ENCODE data around the gene DBF4B.
"Not testable (repeated sequence)": the region's sequence is repeated elsewhere in the genome, so short reads cannot be mapped to it uniquely, and the experiment has no call there.

The DBF4B gene

GRCh38 chr17:44749980-44750318 is 41.5 kb downstream of the DBF4B start:
- Histone ChIP-seq H3K4me1 (ENCODE audit: control insufficient read depth in 1 of 2, insufficient read depth in 2 of 2, low read length in 2 of 2) (no peaks in the 10 kb centered on the region), H3K4me3 (ENCODE audit: low read depth in 1 of 2, low read length in 2 of 2) (no peak overlapping the region), H3K27ac (ENCODE audit: low read depth, low read length) (no peak overlapping the region), H3K27me3 (ENCODE audit: control insufficient read depth in 1 of 2, insufficient read depth in 2 of 2, low read length in 2 of 2) (no peaks in the 10 kb centered on the region), H3K9me3 (ENCODE audit: control insufficient read depth in 1 of 2, low read length in 2 of 2) (no peaks in the 10 kb centered on the region), H3K36me3 (ENCODE audit: control insufficient read depth in 1 of 2, insufficient read depth in 2 of 2, low read length in 2 of 2) (peaks cover 0 to 10% of the 10 kb centered on the region in 2 donors), H3K9ac (ENCODE audit: low read depth in 1 of 2, low read length in 2 of 2) (no peak overlapping the region)

GRCh38 chr17:44751331-44751730 is 42.9 kb downstream of the DBF4B start:
- Histone ChIP-seq H3K9me3 (ENCODE audit: control insufficient read depth in 1 of 2, low read length in 2 of 2) (no peaks in the 10 kb centered on the region), H3K27ac (ENCODE audit: low read depth, low read length) (no peak overlapping the region), H3K4me1 (ENCODE audit: control insufficient read depth in 1 of 2, insufficient read depth in 2 of 2, low read length in 2 of 2) (no peaks in the 10 kb centered on the region), H3K9ac (ENCODE audit: low read depth in 1 of 2, low read length in 2 of 2) (no peak overlapping the region), H3K36me3 (ENCODE audit: control insufficient read depth in 1 of 2, insufficient read depth in 2 of 2, low read length in 2 of 2) (peaks cover 0 to 10% of the 10 kb centered on the region in 2 donors), H3K4me3 (ENCODE audit: low read depth in 1 of 2, low read length in 2 of 2) (no peak overlapping the region), H3K27me3 (ENCODE audit: control insufficient read depth in 1 of 2, insufficient read depth in 2 of 2, low read length in 2 of 2) (no peaks in the 10 kb centered on the region)

GRCh38 chr17:44751806-44752205 is 43.3 kb downstream of the DBF4B start:
- no peaks in the 10 kb centered on the region for H3K4me1 ChIP-seq (ENCODE audit: control insufficient read depth in 1 of 2, insufficient read depth in 2 of 2, low read length in 2 of 2)
- no peak overlapping the region for H3K27ac ChIP-seq (ENCODE audit: low read depth, low read length)
- no peak overlapping the region for H3K9ac ChIP-seq (ENCODE audit: low read depth in 1 of 2, low read length in 2 of 2)
- H3K36me3 ChIP-seq (ENCODE audit: control insufficient read depth in 1 of 2, insufficient read depth in 2 of 2, low read length in 2 of 2), result peaks cover 0 to 10% of the 10 kb centered on the region in 2 donors
- H3K9me3 ChIP-seq (ENCODE audit: control insufficient read depth in 1 of 2, low read length in 2 of 2), result no peaks in the 10 kb centered on the region
- H3K4me3 ChIP-seq (ENCODE audit: low read depth in 1 of 2, low read length in 2 of 2), result no peak overlapping the region
- no peaks in the 10 kb centered on the region for H3K27me3 ChIP-seq (ENCODE audit: control insufficient read depth in 1 of 2, insufficient read depth in 2 of 2, low read length in 2 of 2)

GRCh38 chr17:44752953-44753861 is 44.7 kb downstream of the DBF4B start:
- no peaks in the 10 kb centered on the region for H3K9me3 ChIP-seq (ENCODE audit: control insufficient read depth in 1 of 2, low read length in 2 of 2)
- H3K36me3 ChIP-seq (ENCODE audit: control insufficient read depth in 1 of 2, insufficient read depth in 2 of 2, low read length in 2 of 2), result peaks cover 0 to 3% of the 10 kb centered on the region in 2 donors
- no peak overlapping the region for H3K4me3 ChIP-seq (ENCODE audit: low read depth in 1 of 2, low read length in 2 of 2)
- H3K27me3 ChIP-seq (ENCODE audit: control insufficient read depth in 1 of 2, insufficient read depth in 2 of 2, low read length in 2 of 2), result peaks cover 3 to 14% of the 10 kb centered on the region in 2 donors
- H3K4me1 ChIP-seq (ENCODE audit: control insufficient read depth in 1 of 2, insufficient read depth in 2 of 2, low read length in 2 of 2), result no peaks in the 10 kb centered on the region
- H3K27ac ChIP-seq (ENCODE audit: low read depth, low read length), result no peak overlapping the region
- no peak overlapping the region for H3K9ac ChIP-seq (ENCODE audit: low read depth in 1 of 2, low read length in 2 of 2)

GRCh38 chr17:44754276-44754675 is 45.8 kb downstream of the DBF4B start:
- H3K27me3 ChIP-seq (ENCODE audit: control insufficient read depth in 1 of 2, insufficient read depth in 2 of 2, low read length in 2 of 2), result peaks cover 4 to 18% of the 10 kb centered on the region in 2 donors
- H3K9me3 ChIP-seq (ENCODE audit: control insufficient read depth in 1 of 2, low read length in 2 of 2), result no peaks in the 10 kb centered on the region
- no peak overlapping the region for H3K9ac ChIP-seq (ENCODE audit: low read depth in 1 of 2, low read length in 2 of 2)
- H3K4me1 ChIP-seq (ENCODE audit: control insufficient read depth in 1 of 2, insufficient read depth in 2 of 2, low read length in 2 of 2), result peaks cover 0 to 1% of the 10 kb centered on the region in 2 donors
- no peaks in the 10 kb centered on the region for H3K36me3 ChIP-seq (ENCODE audit: control insufficient read depth in 1 of 2, insufficient read depth in 2 of 2, low read length in 2 of 2)
- H3K4me3 ChIP-seq (ENCODE audit: low read depth in 1 of 2, low read length in 2 of 2), result no peak overlapping the region
- H3K27ac ChIP-seq (ENCODE audit: low read depth, low read length), result no peak overlapping the region

GRCh38 chr17:44755180-44755579 is 46.7 kb downstream of the DBF4B start:
- not testable (repeated sequence) for H3K9me3 ChIP-seq (ENCODE audit: control insufficient read depth in 1 of 2, low read length in 2 of 2); H3K27ac ChIP-seq (ENCODE audit: low read depth, low read length); H3K9ac ChIP-seq (ENCODE audit: low read depth in 1 of 2, low read length in 2 of 2); H3K36me3 ChIP-seq (ENCODE audit: control insufficient read depth in 1 of 2, insufficient read depth in 2 of 2, low read length in 2 of 2); H3K4me3 ChIP-seq (ENCODE audit: low read depth in 1 of 2, low read length in 2 of 2); H3K4me1 ChIP-seq (ENCODE audit: control insufficient read depth in 1 of 2, insufficient read depth in 2 of 2, low read length in 2 of 2)
- peaks cover 13 to 27% of the 10 kb centered on the region in 2 donors for H3K27me3 ChIP-seq (ENCODE audit: control insufficient read depth in 1 of 2, insufficient read depth in 2 of 2, low read length in 2 of 2)

GRCh38 chr17:44757045-44757917 is 48.8 kb downstream of the DBF4B start:
- Histone ChIP-seq H3K36me3 (ENCODE audit: control insufficient read depth in 1 of 2, insufficient read depth in 2 of 2, low read length in 2 of 2) (no peaks in the 10 kb centered on the region), H3K4me1 (ENCODE audit: control insufficient read depth in 1 of 2, insufficient read depth in 2 of 2, low read length in 2 of 2) (peaks cover 0 to 5% of the 10 kb centered on the region in 2 donors), H3K27me3 (ENCODE audit: control insufficient read depth in 1 of 2, insufficient read depth in 2 of 2, low read length in 2 of 2) (peaks cover 20 to 40% of the 10 kb centered on the region in 2 donors), H3K9ac (ENCODE audit: low read depth in 1 of 2, low read length in 2 of 2) (no peak overlapping the region), H3K27ac (ENCODE audit: low read depth, low read length) (no peak overlapping the region), H3K9me3 (ENCODE audit: control insufficient read depth in 1 of 2, low read length in 2 of 2) (no peaks in the 10 kb centered on the region), H3K4me3 (ENCODE audit: low read depth in 1 of 2, low read length in 2 of 2) (no peak overlapping the region)

- H3K4me3 ChIP-seq (ENCODE audit: low read depth in 1 of 2, low read length in 2 of 2), result no peak overlapping the region
- H3K27me3 ChIP-seq (ENCODE audit: control insufficient read depth in 1 of 2, insufficient read depth in 2 of 2, low read length in 2 of 2), result peaks cover 20 to 40% of the 10 kb centered on the region in 2 donors
- H3K36me3 ChIP-seq (ENCODE audit: control insufficient read depth in 1 of 2, insufficient read depth in 2 of 2, low read length in 2 of 2), result no peaks in the 10 kb centered on the region
- no peak overlapping the region for H3K27ac ChIP-seq (ENCODE audit: low read depth, low read length)
- no peak overlapping the region for H3K9ac ChIP-seq (ENCODE audit: low read depth in 1 of 2, low read length in 2 of 2)
- H3K9me3 ChIP-seq (ENCODE audit: control insufficient read depth in 1 of 2, low read length in 2 of 2), result no peaks in the 10 kb centered on the region
- H3K4me1 ChIP-seq (ENCODE audit: control insufficient read depth in 1 of 2, insufficient read depth in 2 of 2, low read length in 2 of 2), result peaks cover 0 to 5% of the 10 kb centered on the region in 2 donors
Observed at GRCh38 chr17:44757918-44758413, 49.5 kb downstream of the DBF4B start.

- peaks cover 0 to 5% of the 10 kb centered on the region in 2 donors for H3K4me1 ChIP-seq (ENCODE audit: control insufficient read depth in 1 of 2, insufficient read depth in 2 of 2, low read length in 2 of 2)
- no peaks in the 10 kb centered on the region for H3K36me3 ChIP-seq (ENCODE audit: control insufficient read depth in 1 of 2, insufficient read depth in 2 of 2, low read length in 2 of 2)
- H3K27me3 ChIP-seq (ENCODE audit: control insufficient read depth in 1 of 2, insufficient read depth in 2 of 2, low read length in 2 of 2), result peaks cover 20 to 40% of the 10 kb centered on the region in 2 donors
- no peak within 1 kb of the TSS for H3K27ac ChIP-seq (ENCODE audit: low read depth, low read length)
- no peak within 1 kb of the TSS for H3K9ac ChIP-seq (ENCODE audit: low read depth in 1 of 2, low read length in 2 of 2)
- no peaks in the 10 kb centered on the region for H3K9me3 ChIP-seq (ENCODE audit: control insufficient read depth in 1 of 2, low read length in 2 of 2)
- peak within 1 kb of the TSS in 1 of 2 donors; percentile 10 for H3K4me3 ChIP-seq (ENCODE audit: low read depth in 1 of 2, low read length in 2 of 2)
Observed at GRCh38 chr17:44758414-44759085, 50.1 kb downstream of the DBF4B start, which contains the start of gene ADAM11. Gene ADAM11 (plus strand): TSS chr17:44758988. CDS start chr17:44759200, 212 bp downstream.

Data from duodenal mucosa (tissue), 2 donors.